ENCODE results near the gene HOXA11.

DNA sequence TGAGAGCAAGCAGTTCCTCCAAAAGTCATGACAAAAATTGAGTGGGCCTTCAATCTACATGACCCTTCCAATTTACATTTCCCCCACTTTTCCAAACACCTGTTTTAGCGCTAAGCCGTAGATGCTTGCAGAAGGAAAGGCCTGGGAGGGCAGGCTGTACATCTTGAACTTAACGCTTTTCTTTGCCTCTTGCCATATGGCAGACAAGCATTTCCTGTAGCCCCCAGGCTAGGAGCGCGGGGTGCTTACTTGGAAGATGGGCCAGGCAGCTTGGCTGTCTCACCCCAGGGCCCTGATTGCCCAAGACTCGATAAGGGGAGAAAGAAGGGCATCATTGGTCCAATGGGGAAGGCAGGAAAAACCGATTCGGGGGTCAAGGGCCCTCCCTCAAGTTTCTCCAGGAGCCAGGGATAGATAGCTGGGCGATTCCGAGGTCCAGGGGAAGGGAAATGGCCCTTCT is 12.7 kb downstream of the HOXA11 start:
- no peak for TF ChIP-seq EZH2 (IDR thresholded peaks at IDR 0.05; ENCODE audit: borderline replicate concordance, low read depth, low read length, severe bottlenecking)
- TF ChIP-seq, protein P1, sequence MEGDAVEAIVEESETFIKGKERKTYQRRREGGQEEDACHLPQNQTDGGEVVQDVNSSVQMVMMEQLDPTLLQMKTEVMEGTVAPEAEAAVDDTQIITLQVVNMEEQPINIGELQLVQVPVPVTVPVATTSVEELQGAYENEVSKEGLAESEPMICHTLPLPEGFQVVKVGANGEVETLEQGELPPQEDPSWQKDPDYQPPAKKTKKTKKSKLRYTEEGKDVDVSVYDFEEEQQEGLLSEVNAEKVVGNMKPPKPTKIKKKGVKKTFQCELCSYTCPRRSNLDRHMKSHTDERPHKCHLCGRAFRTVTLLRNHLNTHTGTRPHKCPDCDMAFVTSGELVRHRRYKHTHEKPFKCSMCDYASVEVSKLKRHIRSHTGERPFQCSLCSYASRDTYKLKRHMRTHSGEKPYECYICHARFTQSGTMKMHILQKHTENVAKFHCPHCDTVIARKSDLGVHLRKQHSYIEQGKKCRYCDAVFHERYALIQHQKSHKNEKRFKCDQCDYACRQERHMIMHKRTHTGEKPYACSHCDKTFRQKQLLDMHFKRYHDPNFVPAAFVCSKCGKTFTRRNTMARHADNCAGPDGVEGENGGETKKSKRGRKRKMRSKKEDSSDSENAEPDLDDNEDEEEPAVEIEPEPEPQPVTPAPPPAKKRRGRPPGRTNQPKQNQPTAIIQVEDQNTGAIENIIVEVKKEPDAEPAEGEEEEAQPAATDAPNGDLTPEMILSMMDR (IDR thresholded peaks at IDR 0.05; ENCODE audit: borderline replicate concordance, extremely low read depth, low read length, poor library complexity, severe bottlenecking) = no peak

Data from DND-41 (cell line).